NB4 (cell line): Measurements from ENCODE around the gene MYH15.

Source experiments
- MAX ChIP-seq: IDR thresholded peaks from 2 replicates; pipeline ENCODE4 v1.6.1; 2011; ENCODE audit warnings: low read depth, low read length
- MYC ChIP-seq: IDR thresholded peaks from 2 replicates; pipeline ENCODE4 v1.6.1; 2011; ENCODE audit warnings: low read depth, low read length
- POLR2A ChIP-seq: IDR thresholded peaks from 2 replicates; pipeline ENCODE4 v1.6.1; 2011; ENCODE audit warnings: mild to moderate bottlenecking; ENCODE audit not compliant: insufficient read length; ENCODE audit errors: extremely low read depth
- TF ChIP-seq, protein P1 (sequence below): IDR thresholded peaks from one replicate; pipeline ENCODE4 v1.5.1; 2012; ENCODE audit warnings: low read depth, low read length

- TF ChIP-seq, protein P1, sequence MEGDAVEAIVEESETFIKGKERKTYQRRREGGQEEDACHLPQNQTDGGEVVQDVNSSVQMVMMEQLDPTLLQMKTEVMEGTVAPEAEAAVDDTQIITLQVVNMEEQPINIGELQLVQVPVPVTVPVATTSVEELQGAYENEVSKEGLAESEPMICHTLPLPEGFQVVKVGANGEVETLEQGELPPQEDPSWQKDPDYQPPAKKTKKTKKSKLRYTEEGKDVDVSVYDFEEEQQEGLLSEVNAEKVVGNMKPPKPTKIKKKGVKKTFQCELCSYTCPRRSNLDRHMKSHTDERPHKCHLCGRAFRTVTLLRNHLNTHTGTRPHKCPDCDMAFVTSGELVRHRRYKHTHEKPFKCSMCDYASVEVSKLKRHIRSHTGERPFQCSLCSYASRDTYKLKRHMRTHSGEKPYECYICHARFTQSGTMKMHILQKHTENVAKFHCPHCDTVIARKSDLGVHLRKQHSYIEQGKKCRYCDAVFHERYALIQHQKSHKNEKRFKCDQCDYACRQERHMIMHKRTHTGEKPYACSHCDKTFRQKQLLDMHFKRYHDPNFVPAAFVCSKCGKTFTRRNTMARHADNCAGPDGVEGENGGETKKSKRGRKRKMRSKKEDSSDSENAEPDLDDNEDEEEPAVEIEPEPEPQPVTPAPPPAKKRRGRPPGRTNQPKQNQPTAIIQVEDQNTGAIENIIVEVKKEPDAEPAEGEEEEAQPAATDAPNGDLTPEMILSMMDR = no peak
- TF ChIP-seq POLR2A = no peak
- TF ChIP-seq MAX = no peak
- TF ChIP-seq MYC = no peak
These were observed 115.8 kb downstream of the MYH15 start for GRCh38 chr3:108394563-108394962.
